Osteoblast (primary cell): ENCODE data around the gene GFOD1. TPM values are rescaled to one million over a fixed set of nuclear protein-coding genes. Genes with fewer than 3 reads are reported as not detected.

Source experiments
- DNase-seq: peaks from one replicate; pipeline ENCODE4 v3.0.0; 2011; ENCODE audit warnings: low spot score, mixed read lengths; ENCODE audit not compliant: insufficient read length; ENCODE audit errors: missing footprints
- H2AFZ ChIP-seq: 2 replicates; pipeline ENCODE4 v1.6.0; 2011; ENCODE audit warnings: mild to moderate bottlenecking, low read length
- H3K27ac ChIP-seq: 2 replicates; pipeline ENCODE4 v1.5.1; 2011; ENCODE audit warnings: mild to moderate bottlenecking, low read depth, low read length, moderate library complexity
- H3K27me3 ChIP-seq: 2 replicates; pipeline ENCODE4 v1.6.0; 2012; ENCODE audit warnings: mild to moderate bottlenecking, control low read depth, inconsistent platforms, low read length, moderate library complexity; ENCODE audit not compliant: insufficient read depth
- H3K36me3 ChIP-seq: 2 replicates; pipeline ENCODE4 v1.5.1; 2011; ENCODE audit warnings: mild to moderate bottlenecking, low read length, control low read depth, moderate library complexity; ENCODE audit not compliant: insufficient read depth
- H3K4me1 ChIP-seq: 2 replicates; pipeline ENCODE4 v1.5.1; 2011; ENCODE audit warnings: mild to moderate bottlenecking, low read length, control low read depth, moderate library complexity; ENCODE audit not compliant: insufficient read depth
- H3K4me2 ChIP-seq: 2 replicates; pipeline ENCODE4 v1.6.0; 2011; ENCODE audit warnings: mild to moderate bottlenecking, low read length; ENCODE audit not compliant: insufficient read depth
- H3K4me3 ChIP-seq: fragments of 200-600 bp; sonication (generic); 3 replicates; pipeline ENCODE4 v1.5.1; 2012; ENCODE audit warnings: mild to moderate bottlenecking, low read length, inconsistent platforms; ENCODE audit not compliant: insufficient read depth
- H3K79me2 ChIP-seq: 2 replicates; pipeline ENCODE4 v1.6.0; 2012; ENCODE audit warnings: mild to moderate bottlenecking, low read length, control low read depth, inconsistent platforms; ENCODE audit not compliant: insufficient read depth
- H3K9me3 ChIP-seq: 2 replicates; pipeline ENCODE4 v1.5.1; 2011; ENCODE audit warnings: low read depth, low read length, control low read depth
- H4K20me1 ChIP-seq: 2 replicates; pipeline ENCODE4 v1.6.0; 2012; ENCODE audit warnings: mild to moderate bottlenecking, low read length, control low read depth; ENCODE audit not compliant: insufficient read depth
- total RNA-seq: library from RNA; depleted of rRNA; stranded (reverse); fragments of >200 nt; gene quantifications from 2 replicates; pipeline ENCODE4 v1.2.3, GENCODE V29; 2012
- TF ChIP-seq, protein P1 (sequence below): IDR thresholded peaks from 2 replicates; pipeline ENCODE4 v1.5.1; 2011; ENCODE audit warnings: mild to moderate bottlenecking, low read depth, low read length, moderate library complexity; ENCODE audit errors: extremely low read depth

The GFOD1 gene
- total RNA-seq, 1 donor: 3.6 TPM

GRCh38 chr6:13431861-13432465 is 55.4 kb downstream of the GFOD1 start:
- H3K36me3 ChIP-seq: no peaks in the 10 kb centered on the region
- TF ChIP-seq, protein P1, sequence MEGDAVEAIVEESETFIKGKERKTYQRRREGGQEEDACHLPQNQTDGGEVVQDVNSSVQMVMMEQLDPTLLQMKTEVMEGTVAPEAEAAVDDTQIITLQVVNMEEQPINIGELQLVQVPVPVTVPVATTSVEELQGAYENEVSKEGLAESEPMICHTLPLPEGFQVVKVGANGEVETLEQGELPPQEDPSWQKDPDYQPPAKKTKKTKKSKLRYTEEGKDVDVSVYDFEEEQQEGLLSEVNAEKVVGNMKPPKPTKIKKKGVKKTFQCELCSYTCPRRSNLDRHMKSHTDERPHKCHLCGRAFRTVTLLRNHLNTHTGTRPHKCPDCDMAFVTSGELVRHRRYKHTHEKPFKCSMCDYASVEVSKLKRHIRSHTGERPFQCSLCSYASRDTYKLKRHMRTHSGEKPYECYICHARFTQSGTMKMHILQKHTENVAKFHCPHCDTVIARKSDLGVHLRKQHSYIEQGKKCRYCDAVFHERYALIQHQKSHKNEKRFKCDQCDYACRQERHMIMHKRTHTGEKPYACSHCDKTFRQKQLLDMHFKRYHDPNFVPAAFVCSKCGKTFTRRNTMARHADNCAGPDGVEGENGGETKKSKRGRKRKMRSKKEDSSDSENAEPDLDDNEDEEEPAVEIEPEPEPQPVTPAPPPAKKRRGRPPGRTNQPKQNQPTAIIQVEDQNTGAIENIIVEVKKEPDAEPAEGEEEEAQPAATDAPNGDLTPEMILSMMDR: no peak
- H2AFZ ChIP-seq: no peak overlapping the region
- H3K4me3 ChIP-seq: no peak overlapping the region
- no peak overlapping the region for H3K27ac ChIP-seq
- DNase-seq: no peak
- no peaks in the 10 kb centered on the region for H3K27me3 ChIP-seq
- no peaks in the 10 kb centered on the region for H4K20me1 ChIP-seq
- H3K79me2 ChIP-seq: no peaks in the 10 kb centered on the region
- no peak overlapping the region for H3K4me2 ChIP-seq
- H3K4me1 ChIP-seq: no peaks in the 10 kb centered on the region
- H3K9me3 ChIP-seq: no peaks in the 10 kb centered on the region

DNA sequence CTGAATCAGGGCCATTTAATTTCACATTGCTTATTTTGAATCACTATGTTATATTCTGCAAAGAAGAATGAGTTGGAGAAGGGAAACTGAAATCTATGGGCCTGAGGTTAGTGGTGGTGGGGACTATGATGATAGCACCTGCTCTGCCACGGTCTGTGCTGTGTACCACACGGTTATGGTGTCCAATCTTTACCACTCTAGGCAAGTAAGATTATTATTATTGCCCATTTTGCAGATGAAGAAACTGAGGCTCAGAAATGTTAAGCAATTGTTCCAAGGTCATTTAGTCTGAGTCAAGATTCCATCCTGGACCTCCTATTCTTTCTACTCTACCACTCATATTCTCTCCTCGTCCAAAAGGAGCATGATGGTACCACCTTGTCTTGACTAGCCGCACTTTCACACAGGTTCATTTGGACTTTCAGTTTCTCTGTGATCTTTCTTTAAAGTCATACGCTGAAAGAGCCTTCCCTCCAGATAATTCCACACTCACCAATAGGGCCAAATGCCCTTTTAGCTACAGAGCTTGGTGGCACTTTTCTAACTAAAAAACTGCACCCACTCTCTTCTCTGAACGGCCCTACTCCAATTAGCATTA is 56.2 kb downstream of the GFOD1 start:
- Histone ChIP-seq H3K36me3 (no peaks in the 10 kb centered on the region), H3K9me3 (no peaks in the 10 kb centered on the region), H3K27ac (no peak overlapping the region), H3K4me2 (no peak overlapping the region), H3K4me1 (no peaks in the 10 kb centered on the region), H2AFZ (no peak overlapping the region), H3K79me2 (no peaks in the 10 kb centered on the region), H3K4me3 (no peak overlapping the region), H4K20me1 (no peaks in the 10 kb centered on the region), H3K27me3 (no peaks in the 10 kb centered on the region)
- no peak for DNase-seq
- TF ChIP-seq, protein P1: no peak

GRCh38 chr6:13429406-13429753 is 58.0 kb downstream of the GFOD1 start:
- no peak overlapping the region for H3K27ac ChIP-seq
- no peaks in the 10 kb centered on the region for H3K36me3 ChIP-seq
- DNase-seq: no peak
- H3K4me2 ChIP-seq: no peak overlapping the region
- no peak overlapping the region for H2AFZ ChIP-seq
- H3K9me3 ChIP-seq: no peaks in the 10 kb centered on the region
- TF ChIP-seq, protein P1: no peak
- no peaks in the 10 kb centered on the region for H4K20me1 ChIP-seq
- H3K27me3 ChIP-seq: no peaks in the 10 kb centered on the region
- H3K79me2 ChIP-seq: no peaks in the 10 kb centered on the region
- peaks cover 4% of the 10 kb centered on the region for H3K4me1 ChIP-seq
- no peak overlapping the region for H3K4me3 ChIP-seq

DNA sequence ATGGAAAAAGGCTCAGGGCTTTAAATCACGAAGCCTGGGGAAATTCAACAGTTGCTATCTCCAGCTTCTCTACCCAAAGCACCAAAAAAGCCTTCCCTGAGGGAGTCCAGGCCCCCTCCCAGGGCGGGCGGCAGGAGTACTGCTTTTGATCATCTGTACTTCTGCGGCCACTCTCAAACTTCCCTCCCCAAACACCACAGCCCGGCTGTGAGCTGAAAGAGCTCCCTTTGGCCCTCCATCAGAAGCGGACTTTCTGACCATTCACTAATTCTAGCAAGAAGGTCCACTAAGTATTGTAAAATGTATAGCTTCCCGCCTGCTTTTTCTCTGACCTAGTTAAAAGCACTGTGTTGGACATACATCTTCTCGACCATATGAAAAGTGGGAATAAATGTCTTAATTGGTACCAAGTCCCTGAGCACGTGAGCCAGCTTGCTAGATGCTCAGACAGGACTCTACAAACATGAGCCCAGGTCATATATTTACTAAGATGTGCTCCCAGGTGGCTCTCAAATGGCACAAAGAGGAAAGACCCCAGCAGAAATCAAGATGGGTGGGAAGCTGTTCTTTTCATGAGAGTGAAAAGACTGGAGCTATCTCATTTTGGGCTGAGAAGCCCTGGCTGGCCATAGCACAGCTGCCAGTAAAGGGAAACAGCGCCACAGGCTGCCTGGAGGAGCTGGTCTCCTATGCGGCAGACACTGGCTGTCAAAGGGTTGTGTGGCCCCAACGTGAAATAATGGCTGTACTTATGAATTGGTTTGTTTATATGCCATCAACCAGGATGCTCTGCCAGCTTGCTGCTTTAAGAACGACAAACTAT is 58.6 kb downstream of the GFOD1 start:
- Histone ChIP-seq H3K27ac (no peak overlapping the region), H4K20me1 (no peaks in the 10 kb centered on the region), H3K4me2 (no peak overlapping the region), H3K27me3 (no peaks in the 10 kb centered on the region), H2AFZ (no peak overlapping the region), H3K4me3 (no peak overlapping the region), H3K36me3 (no peaks in the 10 kb centered on the region), H3K79me2 (no peaks in the 10 kb centered on the region), H3K4me1 (peaks cover 4% of the 10 kb centered on the region), H3K9me3 (no peaks in the 10 kb centered on the region)
- TF ChIP-seq, protein P1: no peak
- no peak for DNase-seq
